DND-41 (cell line): ENCODE results near the gene C13orf46.

ENCODE experiments used
- EZH2 ChIP-seq: IDR thresholded peaks from 3 replicates; pipeline ENCODE4 v1.6.1; 2012; ENCODE audit warnings: borderline replicate concordance, low read depth, mild to moderate bottlenecking, moderate library complexity, low read length, inconsistent platforms; ENCODE audit not compliant: severe bottlenecking
- TF ChIP-seq, protein P1 (sequence below): IDR thresholded peaks from 2 replicates; pipeline ENCODE4 v1.5.1; 2012; ENCODE audit warnings: borderline replicate concordance, low read length, moderate library complexity, mild to moderate bottlenecking; ENCODE audit not compliant: poor library complexity, severe bottlenecking; ENCODE audit errors: extremely low read depth

DNA sequence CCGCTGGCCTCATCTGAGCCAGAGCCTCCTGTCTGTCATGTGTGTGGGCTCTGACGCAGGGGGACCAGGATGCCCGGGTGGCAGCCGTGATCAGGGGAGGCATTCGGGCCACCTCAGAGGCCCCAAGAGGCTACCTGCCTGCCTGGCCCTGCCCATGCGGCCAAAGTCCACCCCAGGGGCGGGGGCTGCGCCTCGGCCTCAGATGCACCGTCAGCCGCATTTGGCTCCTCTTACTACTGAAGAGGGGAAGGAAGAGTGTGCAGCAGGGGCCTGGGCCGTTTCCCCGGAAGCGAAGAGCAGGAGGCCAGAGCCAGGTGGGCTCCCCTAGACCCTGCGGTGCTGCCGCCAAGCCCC lies 34.0 kb downstream of the C13orf46 start:
- TF ChIP-seq, protein P1, sequence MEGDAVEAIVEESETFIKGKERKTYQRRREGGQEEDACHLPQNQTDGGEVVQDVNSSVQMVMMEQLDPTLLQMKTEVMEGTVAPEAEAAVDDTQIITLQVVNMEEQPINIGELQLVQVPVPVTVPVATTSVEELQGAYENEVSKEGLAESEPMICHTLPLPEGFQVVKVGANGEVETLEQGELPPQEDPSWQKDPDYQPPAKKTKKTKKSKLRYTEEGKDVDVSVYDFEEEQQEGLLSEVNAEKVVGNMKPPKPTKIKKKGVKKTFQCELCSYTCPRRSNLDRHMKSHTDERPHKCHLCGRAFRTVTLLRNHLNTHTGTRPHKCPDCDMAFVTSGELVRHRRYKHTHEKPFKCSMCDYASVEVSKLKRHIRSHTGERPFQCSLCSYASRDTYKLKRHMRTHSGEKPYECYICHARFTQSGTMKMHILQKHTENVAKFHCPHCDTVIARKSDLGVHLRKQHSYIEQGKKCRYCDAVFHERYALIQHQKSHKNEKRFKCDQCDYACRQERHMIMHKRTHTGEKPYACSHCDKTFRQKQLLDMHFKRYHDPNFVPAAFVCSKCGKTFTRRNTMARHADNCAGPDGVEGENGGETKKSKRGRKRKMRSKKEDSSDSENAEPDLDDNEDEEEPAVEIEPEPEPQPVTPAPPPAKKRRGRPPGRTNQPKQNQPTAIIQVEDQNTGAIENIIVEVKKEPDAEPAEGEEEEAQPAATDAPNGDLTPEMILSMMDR: no peak
- no peak for TF ChIP-seq EZH2
